Tibial artery (tissue), 4 donors: ENCODE measurements around the gene DNASE1.

Source experiments
- DNase-seq, 2 donors: peaks; one replicate each; pipeline ENCODE4 v3.0.0-alpha.2; 2019
- H3K27ac ChIP-seq, 2 donors: fragments of 200-600 bp; sonication (generic) in 1 of 2; 1 replicate in 1 of 2; 2 replicates in 1 of 2; pipeline ENCODE4 v1.5.1; 2018 to 2019; ENCODE audit warnings: mild to moderate bottlenecking in 1 of 2
- H3K27me3 ChIP-seq, 2 donors: fragments of 200-600 bp; sonication (generic) in 1 of 2; one replicate each; pipeline versions ENCODE4 v1.5.1 to v1.6.0; 2016 to 2019
- H3K36me3 ChIP-seq, 3 donors: fragments of 200-600 bp; sonication (generic) in 2 of 3; one replicate each; pipeline ENCODE4 v1.5.1; 2016 to 2019; ENCODE audit warnings: mild to moderate bottlenecking in 2 of 3
- H3K4me1 ChIP-seq, 4 donors: fragments of 200-600 bp; sonication (generic) in 2 of 4; 1 replicate in 3 of 4; 2 replicates in 1 of 4; pipeline ENCODE4 v1.5.1; 2016 to 2019
- H3K4me3 ChIP-seq, 2 donors: fragments of 200-600 bp; sonication (generic) in 1 of 2; 1 replicate in 1 of 2; 2 replicates in 1 of 2; pipeline ENCODE4 v1.5.1; 2018 to 2019; ENCODE audit warnings: mild to moderate bottlenecking in 2 of 2
- H3K9me3 ChIP-seq, 3 donors: fragments of 200-600 bp; sonication (generic) in 1 of 3; one replicate each; pipeline ENCODE4 v1.5.1; 2016 to 2019
- intact Hi-C: fragments of 100-400 bp; cut with DNase I; formaldehyde crosslinking; loops from one replicate; pipeline ENCODE4 v1.15.0; 2023; ENCODE audit warnings: low total_unique reads
- TF ChIP-seq, protein P1 (sequence below), 2 experiments: fragments of 200-600 bp in 1 of 2; fragments of 450-650 bp in 1 of 2; IDR thresholded peaks; one replicate each; pipeline ENCODE4 v1.5.1; 2017 to 2019; ENCODE audit warnings: antibody characterized with exemption in 2 of 2, mild to moderate bottlenecking in 1 of 2, moderate library complexity in 1 of 2

The DNASE1 gene

DNA sequence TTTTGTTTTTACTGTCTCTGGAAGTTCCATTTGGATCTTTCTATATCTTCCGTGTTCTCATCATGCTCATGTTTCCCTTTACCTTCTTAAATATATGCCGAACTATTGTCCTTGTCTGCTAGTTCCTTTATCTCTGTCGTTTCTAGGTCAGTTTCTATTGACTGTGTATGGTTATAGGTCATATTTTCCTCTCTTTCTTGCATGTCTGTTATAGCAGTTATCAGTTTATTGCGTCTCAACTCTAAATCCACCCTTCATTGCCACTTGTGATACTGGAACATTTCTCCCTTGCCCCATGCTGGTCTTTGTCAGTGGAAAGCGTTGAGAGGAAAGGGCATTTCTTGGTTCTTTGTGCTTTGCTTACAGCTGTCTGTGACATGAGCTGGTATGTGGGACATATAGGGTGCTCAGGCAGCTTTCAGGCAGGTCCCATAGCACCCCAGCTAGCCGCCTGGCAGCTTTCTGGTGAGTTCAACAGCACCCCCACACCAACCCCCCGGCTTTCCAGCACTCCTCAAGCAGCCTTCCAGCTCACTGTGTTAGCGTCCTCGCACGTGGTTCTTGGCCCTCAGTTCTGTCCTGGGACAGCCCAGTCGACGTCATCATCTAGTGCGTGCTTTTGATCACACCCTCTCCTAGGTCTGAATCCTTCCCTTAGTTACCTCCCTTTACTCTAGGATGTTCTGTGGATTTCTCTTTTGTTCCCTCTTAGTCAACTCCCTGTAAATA lies 15.4 kb upstream of the DNASE1 start:
- TF ChIP-seq, protein P1, sequence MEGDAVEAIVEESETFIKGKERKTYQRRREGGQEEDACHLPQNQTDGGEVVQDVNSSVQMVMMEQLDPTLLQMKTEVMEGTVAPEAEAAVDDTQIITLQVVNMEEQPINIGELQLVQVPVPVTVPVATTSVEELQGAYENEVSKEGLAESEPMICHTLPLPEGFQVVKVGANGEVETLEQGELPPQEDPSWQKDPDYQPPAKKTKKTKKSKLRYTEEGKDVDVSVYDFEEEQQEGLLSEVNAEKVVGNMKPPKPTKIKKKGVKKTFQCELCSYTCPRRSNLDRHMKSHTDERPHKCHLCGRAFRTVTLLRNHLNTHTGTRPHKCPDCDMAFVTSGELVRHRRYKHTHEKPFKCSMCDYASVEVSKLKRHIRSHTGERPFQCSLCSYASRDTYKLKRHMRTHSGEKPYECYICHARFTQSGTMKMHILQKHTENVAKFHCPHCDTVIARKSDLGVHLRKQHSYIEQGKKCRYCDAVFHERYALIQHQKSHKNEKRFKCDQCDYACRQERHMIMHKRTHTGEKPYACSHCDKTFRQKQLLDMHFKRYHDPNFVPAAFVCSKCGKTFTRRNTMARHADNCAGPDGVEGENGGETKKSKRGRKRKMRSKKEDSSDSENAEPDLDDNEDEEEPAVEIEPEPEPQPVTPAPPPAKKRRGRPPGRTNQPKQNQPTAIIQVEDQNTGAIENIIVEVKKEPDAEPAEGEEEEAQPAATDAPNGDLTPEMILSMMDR (IDR thresholded peaks at IDR 0.05): no peak
- Histone ChIP-seq H3K4me3 (no peak overlapping the region), H3K27ac (no peak overlapping the region), H3K9me3 (no peaks in the 10 kb centered on the region), H3K27me3 (no peaks in the 10 kb centered on the region), H3K36me3 (peaks cover 9 to 34% (median 21%) of the 10 kb centered on the region in 3 donors), H3K4me1 (peaks cover 0 to 5% (median 0%) of the 10 kb centered on the region in 4 donors)
- DNase-seq: no peak
- intact Hi-C loops: no loop called here

GRCh38 chr16:3640207-3640606 lies 14.3 kb upstream of the DNASE1 start:
- Histone ChIP-seq H3K4me3 (no peak overlapping the region), H3K9me3 (no peaks in the 10 kb centered on the region), H3K27ac (no peak overlapping the region), H3K4me1 (peaks cover 0 to 5% (median 0%) of the 10 kb centered on the region in 4 donors), H3K27me3 (no peaks in the 10 kb centered on the region), H3K36me3 (peaks cover 9 to 34% (median 21%) of the 10 kb centered on the region in 3 donors)
- DNase-seq: no peak
- TF ChIP-seq, protein P1 (IDR thresholded peaks at IDR 0.05): no peak
- intact Hi-C loops: no loop called here

- intact Hi-C loops: no loop called here
- no peak overlapping the region for H3K27ac ChIP-seq
- TF ChIP-seq, protein P1 (IDR thresholded peaks at IDR 0.05): no peak
Measured at GRCh38 chr16:3640632-3641501, 13.6 kb upstream of the DNASE1 start.

DNA sequence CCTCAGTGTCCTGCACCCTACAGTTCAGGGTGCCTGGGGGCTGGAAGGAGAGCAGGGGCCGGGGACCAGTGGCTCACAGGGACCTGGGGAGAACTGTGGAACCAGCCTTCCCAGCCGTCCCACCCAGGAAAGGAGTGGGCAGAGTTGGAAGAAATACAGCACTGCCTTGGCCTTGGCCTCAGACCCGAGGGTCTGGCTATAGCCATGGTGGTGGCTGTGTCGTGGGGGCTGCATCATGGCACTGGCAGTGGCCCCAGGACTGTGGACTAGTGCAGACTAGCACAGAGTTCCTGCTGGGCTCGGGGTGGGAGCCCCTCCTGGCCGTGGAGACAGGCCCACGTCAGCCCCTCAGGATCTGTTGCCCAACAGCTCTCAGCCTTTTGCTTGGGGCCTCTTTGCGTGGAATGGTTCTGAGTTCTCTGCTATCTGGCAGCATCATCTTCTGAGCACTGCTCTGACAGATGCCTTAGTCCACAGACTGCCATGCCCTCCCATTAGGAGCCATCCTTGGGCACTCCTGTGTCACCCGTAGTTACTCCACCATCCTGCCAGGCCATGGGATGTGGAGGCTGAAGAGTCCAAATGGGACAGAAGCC lies 12.6 kb upstream of the DNASE1 start:
- H3K9me3 ChIP-seq: no peaks in the 10 kb centered on the region
- DNase-seq: peak in 1 of 2 donors; percentile 28
- H3K27me3 ChIP-seq: no peaks in the 10 kb centered on the region
- peaks cover 0 to 5% (median 0%) of the 10 kb centered on the region in 4 donors for H3K4me1 ChIP-seq
- H3K4me3 ChIP-seq: no peak overlapping the region
- TF ChIP-seq, protein P1 (IDR thresholded peaks at IDR 0.05): no peak
- peaks cover 9 to 39% (median 21%) of the 10 kb centered on the region in 3 donors for H3K36me3 ChIP-seq
- no peak overlapping the region for H3K27ac ChIP-seq
- intact Hi-C loops: no loop called here

More at GRCh38 chr16:3640632-3641501, 13.6 kb upstream of the DNASE1 start:
- Histone ChIP-seq H3K27me3 (no peaks in the 10 kb centered on the region), H3K4me1 (peaks cover 0 to 5% (median 0%) of the 10 kb centered on the region in 4 donors), H3K36me3 (peaks cover 9 to 39% (median 21%) of the 10 kb centered on the region in 3 donors), H3K4me3 (no peak overlapping the region), H3K9me3 (no peaks in the 10 kb centered on the region)
- peak in 1 of 2 donors; percentile 43 for DNase-seq

- Histone ChIP-seq H3K9me3 (no peaks in the 10 kb centered on the region), H3K4me3 (no peak overlapping the region), H3K36me3 (peaks cover 9 to 39% (median 21%) of the 10 kb centered on the region in 3 donors), H3K27me3 (no peaks in the 10 kb centered on the region), H3K4me1 (peaks cover 0 to 5% (median 0%) of the 10 kb centered on the region in 4 donors), H3K27ac (no peak overlapping the region)
- intact Hi-C loops: no loop called here
- TF ChIP-seq, protein P1 (IDR thresholded peaks at IDR 0.05): no peak
- peak in 1 of 2 donors; percentile 31 for DNase-seq
Measured at GRCh38 chr16:3642397-3643094, 11.9 kb upstream of the DNASE1 start.
